Measurements from ENCODE around the gene PARD6A. TPM values are rescaled to one million over a fixed set of nuclear protein-coding genes. Genes with fewer than 3 reads are reported as not detected.

PARD6A gene
- 7.1 and 8.4 TPM in 2 replicates for total RNA-seq (2022)
- percentile 45 among the genes with signal in this experiment for Bru-seq, nascent RNA
- BruChase-seq, experiment 1, labeled RNA remaining after a 2-hour chase: percentile 45 among the genes with signal in this experiment
- percentile 58 among the genes with signal in this experiment for BruChase-seq, experiment 2, labeled RNA remaining after a 6-hour chase
- long read RNA-seq, transcript PARD6A-202 (3 exons, 1,260 nt): major isoform, 16 of 22 reads
- long read RNA-seq, partial matches to known transcripts: 0 of 22 reads
- long read RNA-seq, other reads (novel, unspliced or antisense): 3 of 22 reads

- Histone ChIP-seq H3K4me3 (ENCODE audit: low read depth, low read length) (peak within 1 kb of the TSS; percentile 52), H3K9me3 (no peaks in the 10 kb centered on the region), H3K4me1 (peaks cover 12% of the 10 kb centered on the region), H3K27me3 (replicated peaks; ENCODE audit: control insufficient read depth, insufficient read depth, low read length) (no peaks in the 10 kb centered on the region), H3K36me3 (ENCODE audit: control insufficient read depth, insufficient read depth, low read length) (no peaks in the 10 kb centered on the region)
- H3K4me1 Mint-ChIP-seq (ENCODE audit: low read depth, unreplicated experiment): no peaks in the 10 kb centered on the region
- CTCF ChIA-PET: interaction anchor here (0.6 to 3.5 kb wide), 18 partner anchors 11 to 642 kb away, joined by 3 to 38 read pairs (median 5); partner anchors contain the start of genes ATP6V0D1, CARMIL2, GFOD2 and RANBP10
- H3K4me3 Mint-ChIP-seq (ENCODE audit: unreplicated experiment): peak within 1 kb of the TSS; percentile 96
- DNase-seq: peak; percentile 96 to 97
- peaks cover 40% of the 10 kb centered on the region for H3K36me3 Mint-ChIP-seq (ENCODE audit: insufficient read depth, unreplicated experiment)
- no TSS peak for BruUV-seq (replicated peaks)
- no peak for TF ChIP-seq CTCF (IDR thresholded peaks at IDR 0.05; ENCODE audit: insufficient read depth in 1 of 2, low read depth in 1 of 2, low read length in 1 of 2, severe bottlenecking in 1 of 2, unreplicated experiment in 1 of 2)
- H3K27ac Mint-ChIP-seq (ENCODE audit: unreplicated experiment): peak within 1 kb of the TSS; percentile 96
- H3K27me3 Mint-ChIP-seq (ENCODE audit: insufficient read depth, unreplicated experiment): no peaks in the 10 kb centered on the region
- intact Hi-C loops (cut with micrococcal nuclease; ENCODE audit: unreplicated experiment): loop anchor here (1.0 kb wide), 1 partner anchor 98 kb away; the partner anchor contains the start of gene CTCF
- no peaks in the 10 kb centered on the region for H3K9me3 Mint-ChIP-seq (ENCODE audit: unreplicated experiment)
- POLR2A ChIA-PET: interaction anchor here (0.6 to 2.0 kb wide), 11 partner anchors 11 to 1451 kb away, joined by 3 to 19 read pairs (median 4); partner anchors contain the start of genes ATP6V0D1, CTCF, GFOD2 and RANBP10
Observed at GRCh38 chr16:67660564-67661028, at the start of gene PARD6A. Gene PARD6A, plus strand, starts transcription at chr16:67660960. Its CDS starts 79 bp downstream, at chr16:67661039.

- H3K27me3 ChIP-seq (replicated peaks; ENCODE audit: control insufficient read depth, insufficient read depth, low read length): no peaks in the 10 kb centered on the region
- H3K4me3 ChIP-seq (ENCODE audit: low read depth, low read length): no peak overlapping the region
- DNase-seq: peak in 1 of 2 experiments; percentile 44
- intact Hi-C loops (cut with micrococcal nuclease; ENCODE audit: unreplicated experiment): loop anchor here (1.0 kb wide), 1 partner anchor 16 kb away; no protein-coding TSS in a partner anchor
- no peaks in the 10 kb centered on the region; the same call in 1 of the 2 replicates for H3K9me3 ChIP-seq
- Mint-ChIP-seq H3K9me3 (ENCODE audit: unreplicated experiment) (no peaks in the 10 kb centered on the region), H3K4me1 (ENCODE audit: low read depth, unreplicated experiment) (no peaks in the 10 kb centered on the region), H3K27ac (ENCODE audit: unreplicated experiment) (no peak overlapping the region), H3K27me3 (ENCODE audit: insufficient read depth, unreplicated experiment) (no peaks in the 10 kb centered on the region), H3K4me3 (ENCODE audit: unreplicated experiment) (no peak overlapping the region), H3K36me3 (ENCODE audit: insufficient read depth, unreplicated experiment) (peaks cover 74% of the 10 kb centered on the region)
- TF ChIP-seq CTCF (IDR thresholded peaks at IDR 0.05; ENCODE audit: insufficient read depth in 1 of 2, low read depth in 1 of 2, low read length in 1 of 2, severe bottlenecking in 1 of 2, unreplicated experiment in 1 of 2): peak in 1 of 2 experiments; percentile 28
- ChIA-PET CTCF (interaction anchor here (0.6 kb wide), 1 partner anchor 27 kb away, joined by 3 read pairs; no protein-coding TSS in a partner anchor), POLR2A (no interaction called here)
- peaks cover 3% of the 10 kb centered on the region; the same call in 1 of the 2 replicates for H3K36me3 ChIP-seq (ENCODE audit: control insufficient read depth, insufficient read depth, low read length)
- no peaks in the 10 kb centered on the region for H3K4me1 ChIP-seq
- BruUV-seq (replicated peaks): no TSS peak
Observed at GRCh38 chr16:67613808-67614207, 47.0 kb upstream of the PARD6A start.

- ChIA-PET CTCF (interaction anchor here (0.8 kb wide), 1 partner anchor 15 kb away, joined by 3 read pairs; no protein-coding TSS in a partner anchor), POLR2A (no interaction called here)
- no TSS peak for BruUV-seq (replicated peaks)
- H3K36me3 ChIP-seq (ENCODE audit: control insufficient read depth, insufficient read depth, low read length): peaks cover 5% of the 10 kb centered on the region
- no peak overlapping the region for H3K4me3 ChIP-seq (ENCODE audit: low read depth, low read length)
- DNase-seq: no peak
- H3K4me3 Mint-ChIP-seq (ENCODE audit: unreplicated experiment): no peak overlapping the region
- no peak for TF ChIP-seq CTCF (IDR thresholded peaks at IDR 0.05; ENCODE audit: insufficient read depth in 1 of 2, low read depth in 1 of 2, low read length in 1 of 2, severe bottlenecking in 1 of 2, unreplicated experiment in 1 of 2)
- no peaks in the 10 kb centered on the region for H3K27me3 Mint-ChIP-seq (ENCODE audit: insufficient read depth, unreplicated experiment)
- peaks cover 94% of the 10 kb centered on the region for H3K36me3 Mint-ChIP-seq (ENCODE audit: insufficient read depth, unreplicated experiment)
- H3K9me3 ChIP-seq: no peaks in the 10 kb centered on the region
- H3K4me1 Mint-ChIP-seq (ENCODE audit: low read depth, unreplicated experiment): no peaks in the 10 kb centered on the region
- intact Hi-C loops (cut with micrococcal nuclease; ENCODE audit: unreplicated experiment): no loop called here
- H3K27ac Mint-ChIP-seq (ENCODE audit: unreplicated experiment): no peak overlapping the region
- no peaks in the 10 kb centered on the region for H3K4me1 ChIP-seq
- H3K27me3 ChIP-seq (replicated peaks; ENCODE audit: control insufficient read depth, insufficient read depth, low read length): no peaks in the 10 kb centered on the region
- H3K9me3 Mint-ChIP-seq (ENCODE audit: unreplicated experiment): no peaks in the 10 kb centered on the region
Observed at GRCh38 chr16:67628216-67628615, 32.5 kb upstream of the PARD6A start.
